A549 (cell line): ENCODE measurements around the gene HEMGN. TPM values are rescaled to one million over a fixed set of nuclear protein-coding genes. Genes with fewer than 3 reads are reported as not detected.

Source experiments
- ATAC-seq, 2 experiments: fragments of 200-7000 bp in 1 of 2; fragments of >200 bp in 1 of 2; cut with Nextera tagmentation in 1 of 2; cut with Tn5 transposase in 1 of 2; 3 replicates each; pipeline versions ENCODE4 v1.8.0 to v1.9.1; 2018 to 2020; ENCODE audit warnings: mild to moderate bottlenecking in 1 of 2, moderate library complexity in 1 of 2
- CTCF ChIA-PET: fragments of 300-600 bp; sonication (Branson Sonifier 250); formaldehyde crosslinking; extraction: SDS; loops from one replicate; lab custom pipeline; 2021; ENCODE audit warnings: antibody characterized with exemption, inconsistent platforms; lab: Yijun Ruan, JAX
- POLR2A ChIA-PET: fragments of 350-600 bp; formaldehyde crosslinking; extraction: SDS; loops from one replicate; lab custom pipeline; 2021; ENCODE audit warnings: antibody characterized with exemption, inconsistent platforms; lab: Yijun Ruan, JAX
- DNase-seq, 2 experiments: peaks; one replicate each; pipeline versions ENCODE4 v3.0.0 to v3.0.0-alpha.2; 2011 to 2016; ENCODE audit warnings: low read depth in 1 of 2, low spot score in 1 of 2
- FAIRE-seq: peaks from 2 replicates; lab custom pipeline; 2011; peaks lifted over from hg19 to GRCh38; lab: Jason Lieb, UNC
- H3K27ac ChIP-seq, 2 experiments: fragments of >200 bp; sonication (Bioruptor Twin); formaldehyde crosslinking; 3 replicates each; pipeline ENCODE4 v1.5.1; 2016 to 2017
- H3K4me1 ChIP-seq: fragments of >200 bp; sonication (Bioruptor Twin); formaldehyde crosslinking; 3 replicates; pipeline ENCODE4 v1.6.1; 2016
- H3K4me2 ChIP-seq: fragments of >200 bp; sonication (Bioruptor Twin); formaldehyde crosslinking; 3 replicates; pipeline ENCODE4 v1.6.1; 2016
- H3K4me3 ChIP-seq: fragments of >200 bp; sonication (Bioruptor Twin); formaldehyde crosslinking; 3 replicates; pipeline ENCODE4 v1.5.1; 2016
- H3K9me3 ChIP-seq: fragments of >200 bp; sonication (Bioruptor Twin); formaldehyde crosslinking; 3 replicates; pipeline ENCODE4 v1.6.1; 2016
- BHLHE40 ChIP-seq: IDR thresholded peaks from 2 replicates; pipeline ENCODE4 v1.6.1; 2012; ENCODE audit warnings: low read depth, low read length, inconsistent platforms
- CHD4 ChIP-seq: fragments of 200-600 bp; sonication (generic); IDR thresholded peaks from 2 replicates; pipeline ENCODE4 v1.6.1; 2016; ENCODE audit warnings: antibody characterized with exemption, mild to moderate bottlenecking, borderline replicate concordance
- EHMT2 ChIP-seq: fragments of 200-600 bp; sonication (generic); IDR thresholded peaks from 2 replicates; pipeline ENCODE4 v1.6.1; 2016; ENCODE audit warnings: antibody characterized with exemption, low read depth, mild to moderate bottlenecking, moderate library complexity
- EP300 ChIP-seq, 2 experiments: fragments of >200 bp; sonication (Bioruptor Twin); formaldehyde crosslinking; IDR thresholded peaks; 2 replicates in 1 of 2; 3 replicates in 1 of 2; pipeline ENCODE4 v1.6.1; 2016 to 2017
- ESRRA ChIP-seq: fragments of 150-350 bp; IDR thresholded peaks from 2 replicates; pipeline ENCODE4 v1.6.1; 2014; ENCODE audit warnings: mild to moderate bottlenecking, low read length, borderline replicate concordance
- FOSB ChIP-seq: fragments of 250-450 bp; sonication (Bioruptor Pico); IDR thresholded peaks from 2 replicates; pipeline ENCODE4 v1.5.0; 2020; ENCODE audit warnings: mild to moderate bottlenecking, moderate library complexity
- FOSL2 ChIP-seq, 2 experiments: fragments of 450-650 bp in 1 of 2; fragments of >200 bp in 1 of 2; sonication (Bioruptor Twin) in 1 of 2; formaldehyde crosslinking; IDR thresholded peaks; 2 replicates each; pipeline versions ENCODE4 v1.5.0 to v1.6.1; 2016 to 2020; ENCODE audit warnings: mild to moderate bottlenecking in 1 of 2, moderate library complexity in 1 of 2
- HDAC2 ChIP-seq: fragments of 200-600 bp; sonication (generic); IDR thresholded peaks from 2 replicates; pipeline ENCODE4 v1.6.1; 2016
- HOXA7 ChIP-seq: fragments of 250-450 bp; sonication (Bioruptor Pico); IDR thresholded peaks from 2 replicates; pipeline ENCODE4 v1.5.0; 2020; ENCODE audit warnings: mild to moderate bottlenecking, moderate library complexity
- HOXB5 ChIP-seq: fragments of 250-450 bp; sonication (Bioruptor Pico); IDR thresholded peaks from 2 replicates; pipeline ENCODE4 v1.5.0; 2020; ENCODE audit warnings: mild to moderate bottlenecking, moderate library complexity
- JUNB ChIP-seq: fragments of >200 bp; sonication (Bioruptor Twin); formaldehyde crosslinking; IDR thresholded peaks from 2 replicates; pipeline ENCODE4 v1.6.1; 2016
- KDM1A ChIP-seq: fragments of 200-600 bp; sonication (generic); IDR thresholded peaks from 2 replicates; pipeline ENCODE4 v1.6.1; 2016; ENCODE audit warnings: low read depth, mild to moderate bottlenecking
- KDM5A ChIP-seq: fragments of 200-600 bp; sonication (generic); IDR thresholded peaks from 2 replicates; pipeline ENCODE4 v1.6.1; 2016; ENCODE audit warnings: antibody characterized with exemption, mild to moderate bottlenecking
- MAFK ChIP-seq: fragments of 450-650 bp; IDR thresholded peaks from 2 replicates; pipeline ENCODE4 v1.6.1; 2014; ENCODE audit not compliant: partially characterized antibody
- NFE2L2 ChIP-seq: fragments of 150-350 bp; conservative IDR thresholded peaks from 2 replicates; pipeline ENCODE4 v1.6.1; 2014; ENCODE audit warnings: low read length
- NR3C1 ChIP-seq: fragments of >200 bp; sonication (Bioruptor Twin); formaldehyde crosslinking; IDR thresholded peaks from 3 replicates; pipeline ENCODE4 v1.6.1; 2017
- POLR2AphosphoS2 ChIP-seq: conservative IDR thresholded peaks from 2 replicates; pipeline ENCODE4 v1.6.1; 2012; ENCODE audit warnings: low read length, improper control_type of control experiment, inconsistent platforms
- RFX5 ChIP-seq: fragments of 450-650 bp; IDR thresholded peaks from 2 replicates; pipeline ENCODE4 v1.7.1; 2014; ENCODE audit warnings: antibody characterized with exemption, mild to moderate bottlenecking, moderate library complexity
- SREBF2 ChIP-seq: fragments of 450-650 bp; IDR thresholded peaks from 2 replicates; pipeline ENCODE4 v1.6.1; 2014; ENCODE audit warnings: mild to moderate bottlenecking, moderate library complexity
- TP53 ChIP-seq: fragments of 250-450 bp; sonication (Bioruptor Pico); IDR thresholded peaks from 2 replicates; pipeline ENCODE4 v1.5.0; 2021; ENCODE audit warnings: mild to moderate bottlenecking, moderate library complexity
- WGBS: methylation state at CpG from one replicate; pipeline ENCODE4 v1.1.6; 2017; ENCODE audit errors: missing lambda C conversion rate; 5-methylcytosine and 5-hydroxymethylcytosine counted together
- polyA plus RNA-seq, 4 experiments: library from polyadenylated mRNA; depleted of rRNA in 3 of 4; stranded (reverse); fragments of >200 nt; fragmentation: RNase III in 1 of 4; extraction: RNeasy Plus Mini Kit Qiagen cat#74134 plus additional on column Dnase treatment in 1 of 4; gene quantifications; 2 replicates in 3 of 4; 3 replicates in 1 of 4; pipeline ENCODE4 v1.2.3, GENCODE V29; 2011 to 2017
- TF ChIP-seq, protein P1 (sequence below): fragments of 150-350 bp; IDR thresholded peaks from 2 replicates; pipeline ENCODE4 v1.6.1; 2014; ENCODE audit warnings: low read depth, mild to moderate bottlenecking, low read length
- TF ChIP-seq, protein P2 (sequence below): fragments of 450-650 bp; IDR thresholded peaks from 2 replicates; pipeline ENCODE4 v1.6.1; 2014; ENCODE audit warnings: antibody characterized with exemption
- TF ChIP-seq, protein P3 (sequence below): fragments of 250-450 bp; sonication (Bioruptor Pico); IDR thresholded peaks from 2 replicates; pipeline ENCODE4 v1.5.0; 2021; ENCODE audit warnings: mild to moderate bottlenecking, moderate library complexity, borderline replicate concordance
- TF ChIP-seq, protein P4 (sequence below): IDR thresholded peaks from 2 replicates; pipeline ENCODE4 v1.6.1; 2012
- TF ChIP-seq, protein P5 (sequence below): fragments of 250-450 bp; sonication (Bioruptor Pico); IDR thresholded peaks from 2 replicates; pipeline ENCODE4 v1.5.0; 2020; ENCODE audit warnings: low read depth, mild to moderate bottlenecking, moderate library complexity
- TF ChIP-seq, protein P6 (sequence below): fragments of >200 bp; sonication (Bioruptor Twin); formaldehyde crosslinking; IDR thresholded peaks from 3 replicates; pipeline ENCODE4 v1.5.1; 2016

Gene HEMGN
- polyA plus RNA-seq, 2 of the 4 experiments (the other 2 are of a cell fraction), result not detected

DNA sequence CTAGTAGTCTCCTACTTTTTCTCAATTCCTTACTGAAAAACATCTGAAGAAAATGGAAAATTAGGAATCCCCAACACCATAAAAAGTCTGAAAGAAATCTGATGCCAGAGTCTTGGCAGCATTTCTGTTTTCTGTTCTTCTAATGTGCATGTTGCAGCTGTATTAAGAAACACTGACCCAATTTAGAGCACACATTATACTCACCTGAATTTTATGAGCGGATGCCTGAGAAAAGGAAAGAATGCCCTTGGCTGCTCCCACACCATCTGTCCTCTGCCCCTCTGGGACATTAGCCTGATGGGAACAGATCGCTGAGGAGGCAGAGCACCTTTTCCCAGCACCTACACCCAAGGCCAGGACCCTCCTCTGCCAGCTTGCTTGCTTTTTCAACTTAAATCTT is 31.0 kb upstream of the HEMGN start:
- no peak for DNase-seq
- ChIA-PET CTCF (interaction anchor here (0.8 to 3.0 kb wide), 2 partner anchors 14 to 45 kb away, joined by 5 to 12 read pairs; no protein-coding TSS in a partner anchor), POLR2A (no interaction called here)
- no peak for ATAC-seq
- Histone ChIP-seq H3K4me1 (no peaks in the 10 kb centered on the region), H3K4me2 (no peak overlapping the region), H3K4me3 (no peak overlapping the region), H3K27ac (no peak overlapping the region), H3K9me3 (no peaks in the 10 kb centered on the region)
- no peak for FAIRE-seq
- 51% methylated on average over 2 of the region's 2 CpGs for WGBS
- TF ChIP-seq NR3C1 (no peak), HDAC2 (no peak), JUNB (no peak), RFX5 (no peak)

DNA sequence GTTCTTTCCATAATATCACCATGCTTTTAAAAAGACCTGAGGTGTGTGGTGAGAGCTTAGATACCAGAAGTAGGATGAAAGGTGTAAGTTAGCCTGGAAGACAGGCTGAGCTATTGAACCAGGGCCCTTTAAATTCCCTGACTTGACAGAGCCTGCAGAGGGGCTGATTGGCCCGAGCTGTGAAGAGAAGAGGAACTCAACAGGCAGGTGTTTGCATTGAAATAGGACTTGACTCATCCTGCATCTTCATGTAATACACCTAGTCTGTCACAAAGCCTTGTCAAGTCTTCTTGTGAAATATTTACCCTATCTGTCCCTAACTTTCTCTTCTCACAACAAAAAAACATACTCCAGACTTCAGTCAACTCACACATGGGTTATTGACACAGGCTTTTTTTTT is 28.5 kb upstream of the HEMGN start:
- H3K4me1 ChIP-seq, result no peaks in the 10 kb centered on the region
- WGBS, result 7% methylated on average over 1 of the region's 1 CpG
- POLR2A ChIA-PET, result no interaction called here
- DNase-seq, result no peak
- FAIRE-seq, result no peak
- ATAC-seq, result no peak
- no peak overlapping the region for H3K4me3 ChIP-seq
- no peak overlapping the region for H3K27ac ChIP-seq
- no peaks in the 10 kb centered on the region for H3K9me3 ChIP-seq
- TF ChIP-seq, protein P1, sequence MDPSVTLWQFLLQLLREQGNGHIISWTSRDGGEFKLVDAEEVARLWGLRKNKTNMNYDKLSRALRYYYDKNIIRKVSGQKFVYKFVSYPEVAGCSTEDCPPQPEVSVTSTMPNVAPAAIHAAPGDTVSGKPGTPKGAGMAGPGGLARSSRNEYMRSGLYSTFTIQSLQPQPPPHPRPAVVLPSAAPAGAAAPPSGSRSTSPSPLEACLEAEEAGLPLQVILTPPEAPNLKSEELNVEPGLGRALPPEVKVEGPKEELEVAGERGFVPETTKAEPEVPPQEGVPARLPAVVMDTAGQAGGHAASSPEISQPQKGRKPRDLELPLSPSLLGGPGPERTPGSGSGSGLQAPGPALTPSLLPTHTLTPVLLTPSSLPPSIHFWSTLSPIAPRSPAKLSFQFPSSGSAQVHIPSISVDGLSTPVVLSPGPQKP, result no peak
- TF ChIP-seq FOSB (CRISPR knock-in tag) (no peak), HOXA7 (no peak), KDM5A (no peak), NFE2L2 (no peak), MAFK (no peak), EP300 (IDR thresholded peaks at IDR 0.05) (no peak), CHD4 (no peak), ESRRA (no peak), BHLHE40 (no peak), FOSL2 (IDR thresholded peaks at IDR 0.05) (no peak), FOSL2 (CRISPR knock-in tag; IDR thresholded peaks at IDR 0.05) (no peak), HOXB5 (no peak)
- TF ChIP-seq, protein P2, sequence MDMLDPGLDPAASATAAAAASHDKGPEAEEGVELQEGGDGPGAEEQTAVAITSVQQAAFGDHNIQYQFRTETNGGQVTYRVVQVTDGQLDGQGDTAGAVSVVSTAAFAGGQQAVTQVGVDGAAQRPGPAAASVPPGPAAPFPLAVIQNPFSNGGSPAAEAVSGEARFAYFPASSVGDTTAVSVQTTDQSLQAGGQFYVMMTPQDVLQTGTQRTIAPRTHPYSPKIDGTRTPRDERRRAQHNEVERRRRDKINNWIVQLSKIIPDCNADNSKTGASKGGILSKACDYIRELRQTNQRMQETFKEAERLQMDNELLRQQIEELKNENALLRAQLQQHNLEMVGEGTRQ, result no peak
- TF ChIP-seq, protein P3, sequence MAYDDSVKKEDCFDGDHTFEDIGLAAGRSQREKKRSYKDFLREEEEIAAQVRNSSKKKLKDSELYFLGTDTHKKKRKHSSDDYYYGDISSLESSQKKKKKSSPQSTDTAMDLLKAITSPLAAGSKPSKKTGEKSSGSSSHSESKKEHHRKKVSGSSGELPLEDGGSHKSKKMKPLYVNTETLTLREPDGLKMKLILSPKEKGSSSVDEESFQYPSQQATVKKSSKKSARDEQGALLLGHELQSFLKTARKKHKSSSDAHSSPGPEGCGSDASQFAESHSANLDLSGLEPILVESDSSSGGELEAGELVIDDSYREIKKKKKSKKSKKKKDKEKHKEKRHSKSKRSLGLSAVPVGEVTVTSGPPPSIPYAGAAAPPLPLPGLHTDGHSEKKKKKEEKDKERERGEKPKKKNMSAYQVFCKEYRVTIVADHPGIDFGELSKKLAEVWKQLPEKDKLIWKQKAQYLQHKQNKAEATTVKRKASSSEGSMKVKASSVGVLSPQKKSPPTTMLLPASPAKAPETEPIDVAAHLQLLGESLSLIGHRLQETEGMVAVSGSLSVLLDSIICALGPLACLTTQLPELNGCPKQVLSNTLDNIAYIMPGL (CRISPR knock-in tag), result no peak
- H3K4me2 ChIP-seq, result no peak overlapping the region
- CTCF ChIA-PET, result interaction anchor here (0.7 to 2.1 kb wide), 3 partner anchors 12 to 227 kb away, joined by 3 to 15 read pairs (median 3); no protein-coding TSS in a partner anchor

DNA sequence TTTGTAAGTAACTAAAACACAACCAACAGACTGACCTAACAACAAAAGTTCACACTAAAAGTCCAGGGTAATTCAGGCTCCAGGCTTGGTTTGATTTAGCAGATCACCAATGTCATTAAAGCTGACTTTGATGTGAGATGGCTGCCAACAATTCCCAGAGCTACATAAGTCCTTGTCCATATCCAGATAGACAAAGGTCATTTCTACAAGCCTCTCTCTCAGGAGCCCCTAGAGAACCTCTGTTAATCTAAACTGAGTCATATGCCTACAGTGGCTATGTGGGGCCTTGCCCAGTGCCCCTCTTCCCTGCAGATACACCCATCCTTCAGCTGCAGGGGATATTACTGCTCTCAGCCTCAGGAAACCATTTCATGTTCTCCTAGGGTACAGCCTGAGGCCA is 26.9 kb upstream of the HEMGN start:
- ChIA-PET POLR2A (no interaction called here), CTCF (interaction anchor here (1.1 to 3.8 kb wide), 6 partner anchors 8 to 42 kb away, joined by 3 to 16 read pairs (median 4); partner anchors contain the start of genes ANP32B and TRMO)
- 0 out of 6 replicates have a peak, but pooled peaks of 1 of the 2 experiments have one; percentile 34 for ATAC-seq
- FAIRE-seq, result no peak
- Histone ChIP-seq H3K4me3 (no peak overlapping the region), H3K9me3 (no peaks in the 10 kb centered on the region), H3K4me2 (no peak overlapping the region), H3K27ac (no peak overlapping the region), H3K4me1 (no peaks in the 10 kb centered on the region)
- DNase-seq, result no peak
- TF ChIP-seq, protein P1, result no peak
- TF ChIP-seq EHMT2 (no peak), TP53 (CRISPR knock-in tag) (no peak), SREBF2 (no peak), FOSB (CRISPR knock-in tag) (no peak), KDM1A (no peak), POLR2AphosphoS2 (no peak), BHLHE40 (no peak)
- TF ChIP-seq, protein P4, sequence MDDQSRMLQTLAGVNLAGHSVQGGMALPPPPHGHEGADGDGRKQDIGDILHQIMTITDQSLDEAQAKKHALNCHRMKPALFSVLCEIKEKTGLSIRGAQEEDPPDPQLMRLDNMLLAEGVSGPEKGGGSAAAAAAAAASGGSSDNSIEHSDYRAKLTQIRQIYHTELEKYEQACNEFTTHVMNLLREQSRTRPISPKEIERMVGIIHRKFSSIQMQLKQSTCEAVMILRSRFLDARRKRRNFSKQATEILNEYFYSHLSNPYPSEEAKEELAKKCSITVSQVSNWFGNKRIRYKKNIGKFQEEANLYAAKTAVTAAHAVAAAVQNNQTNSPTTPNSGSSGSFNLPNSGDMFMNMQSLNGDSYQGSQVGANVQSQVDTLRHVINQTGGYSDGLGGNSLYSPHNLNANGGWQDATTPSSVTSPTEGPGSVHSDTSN, result no peak
- TF ChIP-seq, protein P5, sequence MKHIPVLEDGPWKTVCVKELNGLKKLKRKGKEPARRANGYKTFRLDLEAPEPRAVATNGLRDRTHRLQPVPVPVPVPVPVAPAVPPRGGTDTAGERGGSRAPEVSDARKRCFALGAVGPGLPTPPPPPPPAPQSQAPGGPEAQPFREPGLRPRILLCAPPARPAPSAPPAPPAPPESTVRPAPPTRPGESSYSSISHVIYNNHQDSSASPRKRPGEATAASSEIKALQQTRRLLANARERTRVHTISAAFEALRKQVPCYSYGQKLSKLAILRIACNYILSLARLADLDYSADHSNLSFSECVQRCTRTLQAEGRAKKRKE, result no peak
- TF ChIP-seq, protein P6, sequence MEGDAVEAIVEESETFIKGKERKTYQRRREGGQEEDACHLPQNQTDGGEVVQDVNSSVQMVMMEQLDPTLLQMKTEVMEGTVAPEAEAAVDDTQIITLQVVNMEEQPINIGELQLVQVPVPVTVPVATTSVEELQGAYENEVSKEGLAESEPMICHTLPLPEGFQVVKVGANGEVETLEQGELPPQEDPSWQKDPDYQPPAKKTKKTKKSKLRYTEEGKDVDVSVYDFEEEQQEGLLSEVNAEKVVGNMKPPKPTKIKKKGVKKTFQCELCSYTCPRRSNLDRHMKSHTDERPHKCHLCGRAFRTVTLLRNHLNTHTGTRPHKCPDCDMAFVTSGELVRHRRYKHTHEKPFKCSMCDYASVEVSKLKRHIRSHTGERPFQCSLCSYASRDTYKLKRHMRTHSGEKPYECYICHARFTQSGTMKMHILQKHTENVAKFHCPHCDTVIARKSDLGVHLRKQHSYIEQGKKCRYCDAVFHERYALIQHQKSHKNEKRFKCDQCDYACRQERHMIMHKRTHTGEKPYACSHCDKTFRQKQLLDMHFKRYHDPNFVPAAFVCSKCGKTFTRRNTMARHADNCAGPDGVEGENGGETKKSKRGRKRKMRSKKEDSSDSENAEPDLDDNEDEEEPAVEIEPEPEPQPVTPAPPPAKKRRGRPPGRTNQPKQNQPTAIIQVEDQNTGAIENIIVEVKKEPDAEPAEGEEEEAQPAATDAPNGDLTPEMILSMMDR, result no peak
